Putamen (tissue), 1 donor: ENCODE data around the gene FGD4.
"Not testable (repeated sequence)": the region's sequence is repeated elsewhere in the genome, so short reads cannot be mapped to it uniquely, and the experiment has no call there.

ENCODE experiments used
- DNase-seq: peaks from one replicate; pipeline ENCODE4 v3.0.0-alpha.2; 2016; ENCODE audit warnings: low spot score

FGD4 gene

DNA sequence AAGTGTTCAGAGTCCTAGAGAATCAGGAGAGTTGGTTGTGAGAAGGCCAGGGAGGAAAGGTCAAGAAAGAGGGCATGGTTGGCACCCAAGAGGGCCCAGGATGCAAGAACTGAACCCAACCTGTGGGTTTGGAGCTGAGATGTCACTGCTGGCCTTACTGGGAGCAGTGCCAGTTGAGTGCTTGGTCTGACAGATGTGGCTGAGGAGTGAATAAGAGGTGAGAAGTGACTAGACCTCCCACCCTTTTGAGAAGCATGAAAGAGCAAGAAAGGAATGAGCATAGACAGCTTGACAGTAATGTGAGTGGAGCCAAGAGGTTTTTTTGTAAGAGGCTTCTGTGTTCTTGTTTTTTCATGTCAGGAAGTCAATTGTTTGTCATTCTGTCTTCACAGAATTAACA lies 95.3 kb downstream of the FGD4 start:
- DNase-seq, result no peak

- no peak for DNase-seq
Observed at GRCh38 chr12:32496946-32497345, 97.6 kb downstream of the FGD4 start.

DNA sequence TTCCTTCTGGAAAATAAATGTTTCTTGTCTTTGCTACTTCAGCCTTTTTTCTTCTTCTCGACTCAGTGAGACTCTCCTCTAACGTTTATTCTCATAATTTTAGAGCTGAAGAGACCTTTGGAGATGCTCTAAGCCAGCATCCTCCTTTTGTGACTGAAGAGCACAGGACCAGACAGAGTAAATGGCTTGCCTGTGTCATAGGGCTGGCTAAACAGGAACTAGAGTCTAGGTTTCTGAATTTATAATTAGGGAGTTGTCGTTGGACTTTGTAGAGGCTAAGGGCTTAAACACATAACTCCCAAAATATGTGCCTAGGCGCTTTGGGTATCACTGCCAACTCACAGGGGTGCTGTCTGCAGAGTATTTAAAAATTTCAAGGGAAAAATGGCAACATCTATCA lies 98.5 kb downstream of the FGD4 start:
- no peak for DNase-seq

DNA sequence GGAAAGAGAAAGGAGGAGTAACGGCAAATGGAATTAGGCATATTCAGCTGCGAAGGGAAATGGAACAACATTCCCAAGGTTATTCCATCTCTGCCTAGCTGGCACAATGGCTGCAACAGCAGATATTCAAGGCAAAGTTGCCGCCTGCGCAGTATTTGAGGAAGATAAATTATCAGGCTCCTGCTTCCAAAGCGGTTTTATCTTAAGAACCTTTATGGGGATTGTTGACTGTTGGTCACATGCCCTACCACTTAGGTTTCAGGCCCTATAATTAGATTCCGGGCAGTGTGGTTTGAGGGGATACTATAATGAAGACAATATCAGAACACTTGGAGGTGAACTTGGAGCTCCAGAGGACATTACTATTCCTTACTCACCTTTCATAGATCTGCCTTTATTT lies 99.7 kb downstream of the FGD4 start:
- no peak for DNase-seq

DNA sequence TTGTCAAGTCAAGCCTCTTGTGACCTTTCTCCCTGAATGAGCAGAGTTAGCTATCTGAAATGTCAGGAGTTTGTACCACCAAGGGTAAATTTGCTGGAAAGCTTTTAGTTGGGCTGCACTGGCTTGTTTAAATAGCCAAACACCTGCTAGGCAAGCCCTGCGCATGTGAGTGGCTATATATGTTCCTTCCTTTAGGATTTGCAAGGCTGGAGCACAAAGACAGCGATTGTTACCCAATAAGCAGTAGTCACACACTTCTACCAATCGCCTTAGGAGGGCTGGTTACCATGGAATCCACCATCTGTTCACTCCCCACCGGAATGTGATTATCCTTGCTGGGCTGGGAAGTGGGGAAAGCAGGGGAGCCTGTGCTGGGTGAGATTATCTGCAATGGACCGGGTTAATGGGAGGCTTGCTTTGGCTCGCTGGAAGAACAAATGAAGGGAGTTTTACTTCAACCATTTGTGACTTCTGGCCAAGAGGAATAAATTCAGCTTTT lies 102.5 kb downstream of the FGD4 start:
- peak; percentile 83 for DNase-seq

GRCh38 chr12:32502693-32503502 lies 103.5 kb downstream of the FGD4 start:
- DNase-seq, result no peak

DNA sequence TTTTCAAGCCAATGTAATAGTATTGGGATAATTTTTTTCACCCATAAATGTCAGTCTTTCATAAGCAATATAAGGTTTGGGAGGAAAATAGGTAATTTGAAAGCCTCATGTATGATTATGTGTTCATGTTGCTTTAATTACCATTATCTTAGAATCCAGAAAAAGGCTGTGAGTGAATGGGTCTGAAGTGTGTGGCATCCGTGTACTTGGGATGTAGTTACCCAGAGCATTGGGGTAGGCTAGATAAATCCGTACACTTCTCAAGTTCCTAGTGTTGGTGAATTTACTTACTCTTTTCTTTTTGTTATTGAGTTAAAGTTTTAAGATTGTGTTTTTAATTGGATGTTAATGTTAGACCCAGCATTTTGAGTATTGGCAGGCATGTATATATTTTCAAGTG lies 104.4 kb downstream of the FGD4 start:
- no peak for DNase-seq

DNA sequence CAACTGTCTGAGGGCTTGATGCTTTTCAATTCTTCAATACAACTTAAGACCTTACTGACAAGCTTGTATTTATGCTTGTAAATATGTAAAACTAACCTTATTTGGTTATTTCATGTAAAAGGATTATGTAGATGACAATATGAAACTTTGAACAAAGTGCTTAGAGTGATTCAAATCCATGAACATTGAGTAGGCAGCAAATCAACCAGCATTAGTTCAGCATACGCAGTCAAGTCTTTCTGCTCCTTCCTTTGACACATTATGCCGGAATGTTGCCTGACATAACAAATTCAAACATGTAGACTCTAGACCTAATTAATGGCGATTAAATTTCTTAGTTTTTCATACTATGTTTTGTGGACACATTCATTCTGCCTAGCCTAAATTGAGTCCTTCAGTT lies 105.2 kb downstream of the FGD4 start:
- no peak for DNase-seq

DNA sequence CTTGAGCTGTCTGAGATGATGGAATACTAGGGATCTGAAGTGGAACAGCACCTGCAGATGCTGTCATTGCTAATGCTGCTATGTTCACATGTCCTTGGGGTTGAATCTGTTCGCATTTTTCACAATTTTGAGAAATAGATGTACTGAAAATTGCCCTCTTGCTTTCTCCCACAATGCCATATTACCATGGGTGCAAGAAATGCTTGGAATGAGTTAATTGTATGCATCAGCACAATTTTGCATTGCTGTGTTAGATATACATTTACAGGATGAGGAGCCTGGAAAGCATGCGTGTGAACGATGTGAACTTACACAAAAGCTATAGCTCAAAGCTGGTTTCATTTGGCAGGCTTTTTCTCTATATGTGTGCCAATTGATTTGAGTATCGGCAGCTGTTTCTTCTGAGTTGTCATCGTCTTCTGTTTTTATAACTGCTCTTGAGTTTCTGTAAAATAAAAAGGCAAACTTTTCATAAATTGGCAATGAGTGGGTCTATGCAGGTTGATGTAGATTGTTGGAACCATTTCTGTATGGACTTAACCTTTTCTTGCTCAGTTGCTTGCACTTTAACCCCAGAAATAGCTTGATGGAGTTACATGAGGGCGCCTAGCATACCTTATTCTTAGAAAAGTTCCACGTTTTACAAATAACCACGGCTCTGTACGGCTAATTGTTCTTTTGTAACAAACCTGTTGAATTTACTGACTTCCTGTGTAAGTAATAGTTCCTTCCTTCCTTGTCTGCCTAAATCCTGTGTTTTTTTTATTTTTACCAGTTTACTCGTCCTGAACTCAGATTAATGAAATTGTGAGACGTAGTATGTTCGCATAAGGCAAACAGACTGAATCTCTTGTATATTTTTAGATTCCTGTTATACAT lies 105.9 kb downstream of the FGD4 start:
- no peak for DNase-seq

DNA sequence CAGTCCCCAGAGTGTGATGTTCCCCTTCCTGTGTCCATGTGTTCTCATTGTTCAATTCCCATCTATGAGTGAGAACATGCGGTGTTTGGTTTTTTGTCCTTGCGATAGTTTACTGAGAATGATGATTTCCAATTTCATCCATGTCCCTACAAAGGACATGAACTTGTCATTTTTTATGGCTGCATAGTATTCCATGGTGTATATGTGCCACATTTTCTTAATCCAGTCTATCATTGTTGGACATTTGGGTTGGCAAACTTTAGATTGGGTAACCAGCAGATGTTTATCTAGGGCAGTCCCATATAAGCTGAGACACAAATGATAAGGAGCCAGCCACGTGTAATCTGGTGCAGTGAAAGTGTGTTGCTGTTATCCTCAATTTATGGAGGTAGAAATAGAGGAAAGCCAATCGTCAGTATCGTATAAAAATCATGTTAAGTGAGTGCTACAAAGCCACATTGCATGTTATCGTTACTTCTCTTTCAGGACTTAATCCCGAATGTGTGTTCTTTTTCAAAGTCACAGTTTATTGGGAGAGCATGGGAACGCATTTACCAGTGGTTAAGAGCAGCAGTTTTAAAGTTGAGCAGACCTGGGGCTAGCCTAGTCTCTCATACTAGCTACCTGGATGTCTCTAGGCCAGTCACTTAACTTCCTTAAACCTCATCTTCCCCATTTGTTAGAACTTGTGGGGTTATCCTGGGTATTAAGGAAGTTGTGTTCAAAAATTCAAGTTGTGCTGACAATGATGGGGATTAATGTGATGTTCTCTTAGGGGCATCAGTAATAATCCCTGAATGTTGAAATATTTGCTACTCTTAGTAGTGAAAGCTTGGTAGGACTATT lies 108.0 kb downstream of the FGD4 start:
- DNase-seq, result not testable (repeated sequence)

DNA sequence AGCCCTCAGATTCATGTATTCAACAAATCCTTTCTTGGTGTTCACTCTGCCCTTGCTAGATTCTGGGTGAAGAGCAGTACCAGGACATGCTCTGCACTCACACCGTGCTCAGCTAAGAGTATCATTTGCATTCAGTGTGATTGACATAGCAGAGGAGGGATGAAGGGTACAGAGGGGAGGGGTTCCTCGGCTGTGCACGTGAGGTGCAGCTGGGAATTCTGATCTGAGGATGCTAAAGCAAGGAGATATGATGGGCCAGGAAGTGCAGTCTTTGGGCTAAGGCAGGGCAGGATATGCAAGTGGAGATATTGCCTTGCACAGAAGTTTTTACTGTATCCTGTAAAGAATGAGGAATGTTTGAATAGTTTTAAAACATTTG lies 108.6 kb downstream of the FGD4 start:
- DNase-seq, result no peak

GRCh38 chr12:32508626-32509025 lies 109.3 kb downstream of the FGD4 start:
- DNase-seq, result no peak

DNA sequence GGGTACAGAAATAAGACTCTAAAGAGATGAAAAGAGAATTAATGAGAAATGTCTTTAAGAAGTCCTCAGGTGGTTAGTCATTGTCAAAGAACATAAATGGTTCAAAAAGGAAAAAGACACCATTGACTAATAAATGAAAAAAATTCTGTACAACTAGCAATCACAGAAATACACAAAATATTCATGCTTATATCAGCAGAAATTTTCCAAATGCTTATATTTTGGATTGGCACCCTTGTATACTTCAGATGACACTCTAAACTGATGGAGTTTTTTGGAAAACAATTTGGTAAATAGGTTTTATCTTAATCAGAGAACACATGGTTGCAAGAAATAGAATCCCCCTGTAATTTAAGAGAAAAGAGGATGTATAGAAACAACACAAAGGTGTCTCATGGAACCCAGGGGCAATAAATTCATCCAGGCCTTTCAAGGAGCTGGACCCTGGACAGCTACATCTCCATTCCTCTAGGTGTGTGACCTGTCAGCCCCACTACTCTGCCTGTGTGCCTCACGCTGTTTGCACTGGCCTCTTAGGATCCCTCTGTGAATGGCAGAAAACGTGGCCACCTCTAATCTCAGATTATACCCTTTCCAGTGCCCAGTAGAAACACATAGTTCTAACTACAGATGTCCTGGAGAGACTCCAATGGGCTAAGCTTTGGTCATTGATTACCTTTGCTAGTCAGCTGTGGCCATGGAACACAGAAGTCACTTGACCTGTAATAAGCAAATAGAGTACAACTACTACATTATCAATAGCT lies 110.2 kb downstream of the FGD4 start:
- DNase-seq, result no peak

DNA sequence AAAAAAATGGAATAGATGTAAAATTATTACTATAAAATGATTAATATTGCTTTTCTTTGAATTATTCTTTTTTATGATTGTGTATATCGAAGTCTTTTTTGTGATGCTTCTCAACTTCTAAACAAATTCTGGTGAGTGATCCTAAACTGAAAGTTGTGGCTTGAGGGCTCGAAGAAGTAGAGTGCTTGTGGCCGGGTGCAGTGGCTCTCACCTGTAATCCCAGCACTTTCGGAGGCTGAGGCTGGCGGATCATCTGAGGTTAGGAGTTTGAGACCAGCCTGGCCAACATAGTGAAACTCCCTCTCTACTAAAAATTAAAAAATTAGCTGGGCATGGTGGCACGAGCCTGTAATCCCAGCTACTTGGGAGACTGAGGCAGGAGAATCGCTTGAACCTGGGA lies 112.6 kb downstream of the FGD4 start:
- not testable (repeated sequence) for DNase-seq

GRCh38 chr12:32512379-32512778 lies 113.0 kb downstream of the FGD4 start:
- no peak for DNase-seq

GRCh38 chr12:32512910-32513309 lies 113.6 kb downstream of the FGD4 start:
- DNase-seq, result no peak

DNA sequence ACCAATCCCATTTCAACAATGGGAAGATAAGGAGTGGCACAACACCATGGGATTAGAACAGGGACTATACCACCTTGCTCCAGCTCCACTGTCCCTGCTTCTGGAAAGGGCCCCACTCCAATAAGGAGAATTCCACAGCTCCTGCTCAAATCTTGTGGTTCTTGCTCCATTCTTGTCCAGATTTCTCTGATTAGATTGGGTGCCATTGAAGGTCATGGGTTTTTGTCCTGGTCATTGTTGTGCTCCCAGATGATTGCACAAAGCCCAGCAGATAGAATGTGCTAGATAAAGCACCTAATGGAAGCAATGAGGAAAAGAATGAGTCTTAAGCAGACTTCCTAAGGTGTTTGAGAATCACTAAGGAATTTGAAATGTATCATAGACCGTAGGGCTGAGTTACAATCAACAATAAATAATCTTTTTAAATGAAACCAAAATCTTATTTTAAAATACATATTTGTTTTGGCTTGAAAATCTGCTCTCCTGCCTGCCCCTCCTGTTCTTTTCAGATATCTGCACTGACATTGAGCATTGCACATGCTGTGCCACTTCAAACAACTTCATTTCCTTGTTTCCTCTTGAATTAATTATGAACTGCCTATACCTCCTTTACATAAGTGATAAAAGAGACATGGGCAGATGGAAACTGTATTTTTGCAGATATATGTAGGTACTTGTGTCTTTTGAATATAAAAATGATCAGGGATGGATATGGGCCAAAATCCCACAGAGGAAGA lies 115.9 kb downstream of the FGD4 start:
- DNase-seq, result no peak

GRCh38 chr12:32516230-32516629 lies 116.9 kb downstream of the FGD4 start:
- no peak for DNase-seq

- no peak for DNase-seq
Observed at GRCh38 chr12:32517966-32518365, 118.6 kb downstream of the FGD4 start.

- no peak for DNase-seq
Observed at GRCh38 chr12:32519047-32519446, 119.7 kb downstream of the FGD4 start.
